Measurements from ENCODE around the gene PLPP2. TPM values are rescaled to one million over a fixed set of nuclear protein-coding genes. Genes with fewer than 3 reads are reported as not detected.

Gene PLPP2
- total and polyA plus RNA-seq, 2 of the 4 experiments (the other 2 are of a cell fraction), result 2.3 to 4.2 TPM

DNA sequence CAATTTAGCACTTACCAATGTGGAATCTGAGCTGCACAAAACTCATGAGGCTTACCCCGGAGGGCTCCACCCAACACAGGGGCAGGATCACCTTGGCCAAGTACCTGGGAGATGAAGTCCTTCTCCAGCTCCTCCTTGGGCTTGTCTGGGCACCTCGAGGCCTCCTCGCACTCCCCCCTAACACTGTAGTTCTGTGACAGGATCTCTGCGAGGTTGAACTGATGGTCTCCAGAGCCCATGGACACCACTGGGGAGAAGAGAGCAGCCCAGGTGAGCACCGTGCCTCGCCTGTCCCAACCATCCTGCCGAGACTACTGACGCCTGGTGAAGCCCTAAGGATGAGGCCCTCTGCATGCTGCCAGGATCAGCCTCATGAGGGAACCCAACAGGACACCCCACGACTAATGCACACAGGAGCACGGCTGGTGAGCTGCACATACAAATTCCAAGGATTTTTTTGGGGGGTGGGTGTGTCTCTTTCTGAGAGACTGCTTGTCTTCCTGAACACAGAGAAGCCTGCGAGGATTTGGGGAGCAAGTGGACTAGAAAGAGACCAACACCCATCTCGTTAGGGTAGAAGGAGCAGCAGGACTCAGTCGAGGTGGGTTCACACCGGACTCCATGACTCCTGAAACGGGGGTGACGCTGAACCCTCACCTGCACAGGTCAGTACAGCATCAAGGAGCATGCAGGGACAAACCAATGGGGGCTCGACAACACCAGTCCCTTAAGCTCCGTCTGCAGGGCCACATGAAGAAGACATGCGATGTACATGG lies 43.3 kb upstream of the PLPP2 start:
- no peak overlapping the region for H3K9ac ChIP-seq (ENCODE audit: low read depth, low read length)
- ChIA-PET CTCF (interaction anchor here (1.0 kb wide), 1 partner anchor 9 kb away, joined by 3 read pairs; no protein-coding TSS in a partner anchor), POLR2A (ENCODE audit: unreplicated experiment) (no interaction called here)
- no peak overlapping the region for H3K18ac ChIP-seq (ENCODE audit: low read depth, low read length)
- no peak overlapping the region for H3K14ac ChIP-seq (replicated peaks; ENCODE audit: low read depth, low read length)
- H4K20me1 ChIP-seq (ENCODE audit: insufficient read depth, low read length), result peaks cover 47% of the 10 kb centered on the region
- no peak overlapping the region for H2BK5ac ChIP-seq (ENCODE audit: low read depth, low read length, poor library complexity, severe bottlenecking)
- peaks cover 33% of the 10 kb centered on the region for H3K36me3 ChIP-seq (ENCODE audit: control insufficient read depth, insufficient read depth, low read length)
- H3K4me2 ChIP-seq (ENCODE audit: low read depth, low read length), result no peak overlapping the region
- no peak overlapping the region for H4K91ac ChIP-seq (ENCODE audit: insufficient read depth, low read depth, low read length)
- H3K9me1 ChIP-seq (ENCODE audit: insufficient read depth, low read length), result peaks cover 17% of the 10 kb centered on the region
- peak overlapping the region; percentile 37 for H2AK9ac ChIP-seq (replicated peaks; ENCODE audit: low read depth, low read length, poor library complexity)
- peak overlapping the region; percentile 31 for H3K23ac ChIP-seq (ENCODE audit: low read depth, low read length)
- H3K4ac ChIP-seq (ENCODE audit: low read depth, low read length), result no peak overlapping the region
- H3K4me1 ChIP-seq (ENCODE audit: control insufficient read depth, insufficient read depth, low read length), result peaks cover 7% of the 10 kb centered on the region
- H2AK5ac ChIP-seq (ENCODE audit: low read depth, low read length), result no peak overlapping the region
- peaks cover 5% of the 10 kb centered on the region for H3K9me3 ChIP-seq (ENCODE audit: control insufficient read depth, insufficient read depth, low read length)
- in situ Hi-C loops (cut with MboI; ENCODE audit: low sequenced_read_pairs) (no loop called here), intact Hi-C loops (cut with micrococcal nuclease) (no loop called here), dilution Hi-C loops (cut with HindIII; ENCODE audit: low sequenced_read_pairs, unreplicated experiment) (no loop called here)
- H3K4me3 ChIP-seq (ENCODE audit: insufficient read depth, low read depth, low read length), result no peak overlapping the region
- no peak overlapping the region for H4K5ac ChIP-seq (ENCODE audit: low read depth, low read length)
- ATAC-seq (ENCODE audit: low read depth), result peak; percentile 45
- no peaks in the 10 kb centered on the region for H3K27me3 ChIP-seq (ENCODE audit: control insufficient read depth, insufficient read depth, low read length)
- DNase-seq, result no peak
- no peak for TF ChIP-seq MXI1 (IDR thresholded peaks at IDR 0.05; ENCODE audit: borderline replicate concordance, low read depth, low read length)
- no peak for TF ChIP-seq RCOR1 (IDR thresholded peaks at IDR 0.05; ENCODE audit: insufficient replicate concordance, low read length)
- TF ChIP-seq POLR2A (IDR thresholded peaks at IDR 0.05; ENCODE audit: low read depth, low read length), result no peak
- no peak overlapping the region for H2AFZ ChIP-seq (replicated peaks; ENCODE audit: low read length, poor library complexity)
- no peak overlapping the region for H2BK20ac ChIP-seq (ENCODE audit: low read depth, low read length)
- peaks cover 10 to 62% of the 10 kb centered on the region in 2 experiments for H3K79me1 ChIP-seq (ENCODE audit: low read depth in 1 of 2, low read length in 2 of 2)
- no TSS peak for BruUV-seq (replicated peaks)
- no peak overlapping the region for H3K27ac ChIP-seq (ENCODE audit: insufficient read depth, low read length)
- 97% methylated on average over 13 of the region's 19 CpGs; no CpG with 5 or more reads in 1 of the 2 experiments for WGBS, 2 experiments (ENCODE audit: extremely low coverage in 2 of 2, insufficient read length in 1 of 2)
- no peak overlapping the region for H3K56ac ChIP-seq (ENCODE audit: extremely low read depth, insufficient read depth, low read length)
- H2BK15ac ChIP-seq (ENCODE audit: low read depth, low read length), result no peak overlapping the region
- H4K8ac ChIP-seq (ENCODE audit: low read depth in 2 of 2, low read length in 2 of 2), result no peak overlapping the region
- no peak overlapping the region for H2BK120ac ChIP-seq (ENCODE audit: low read depth, low read length)

All from IMR-90 (cell line).